Astrocyte (in vitro differentiated cells and primary cell): Measurements from ENCODE around the gene CRLF2.

Experiments
- EZH2 ChIP-seq: IDR thresholded peaks from 2 replicates; pipeline ENCODE4 v1.6.1; 2012; ENCODE audit warnings: mild to moderate bottlenecking, low read length, inconsistent platforms; ENCODE audit not compliant: insufficient read depth
- TF ChIP-seq, protein P1 (sequence below): IDR thresholded peaks from 2 replicates; pipeline ENCODE4 v1.5.1; 2011; ENCODE audit warnings: low read depth, mild to moderate bottlenecking, inconsistent platforms, low read length, moderate library complexity; ENCODE audit not compliant: insufficient read depth

DNA sequence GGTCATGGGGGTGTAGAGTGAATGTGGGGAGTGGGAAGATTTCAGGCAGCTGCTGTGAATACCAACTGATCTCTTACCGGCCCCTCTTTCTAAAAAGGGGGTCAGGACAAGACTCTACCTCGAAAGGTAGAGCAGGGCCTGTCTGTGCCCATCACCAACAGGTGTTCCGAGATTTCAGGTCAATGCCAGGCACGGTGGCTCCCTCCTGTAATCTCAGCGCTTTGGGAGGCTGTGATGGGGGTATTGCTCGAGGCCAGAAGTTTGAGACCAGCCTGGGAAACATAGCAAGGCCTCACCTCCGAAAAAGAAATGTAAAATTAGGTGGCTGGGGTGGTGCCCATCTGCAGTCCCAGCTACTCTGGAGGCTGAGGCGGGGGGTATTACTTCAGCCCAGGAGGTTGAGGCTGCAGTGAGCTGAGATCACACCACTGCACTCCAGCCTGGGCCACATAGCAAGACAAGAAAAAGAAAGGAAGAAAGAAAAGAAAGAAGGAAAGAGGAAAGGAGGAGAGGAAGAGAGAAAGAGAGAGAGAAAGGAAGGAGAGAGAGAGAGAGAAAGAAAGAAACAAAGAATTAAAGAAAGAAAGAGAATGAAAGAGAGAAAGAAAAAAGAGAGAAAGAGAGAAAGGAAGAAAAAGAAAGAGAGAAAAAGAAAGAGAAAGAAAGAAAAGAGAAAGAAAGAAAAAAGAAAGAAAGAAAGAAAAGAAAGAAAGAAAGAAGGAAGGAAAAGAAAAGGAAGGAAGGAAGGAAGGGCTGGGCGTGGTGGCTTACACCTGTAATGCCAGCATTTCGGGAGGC is 50.1 kb downstream of the CRLF2 start:
- TF ChIP-seq EZH2 = no peak
- TF ChIP-seq, protein P1, sequence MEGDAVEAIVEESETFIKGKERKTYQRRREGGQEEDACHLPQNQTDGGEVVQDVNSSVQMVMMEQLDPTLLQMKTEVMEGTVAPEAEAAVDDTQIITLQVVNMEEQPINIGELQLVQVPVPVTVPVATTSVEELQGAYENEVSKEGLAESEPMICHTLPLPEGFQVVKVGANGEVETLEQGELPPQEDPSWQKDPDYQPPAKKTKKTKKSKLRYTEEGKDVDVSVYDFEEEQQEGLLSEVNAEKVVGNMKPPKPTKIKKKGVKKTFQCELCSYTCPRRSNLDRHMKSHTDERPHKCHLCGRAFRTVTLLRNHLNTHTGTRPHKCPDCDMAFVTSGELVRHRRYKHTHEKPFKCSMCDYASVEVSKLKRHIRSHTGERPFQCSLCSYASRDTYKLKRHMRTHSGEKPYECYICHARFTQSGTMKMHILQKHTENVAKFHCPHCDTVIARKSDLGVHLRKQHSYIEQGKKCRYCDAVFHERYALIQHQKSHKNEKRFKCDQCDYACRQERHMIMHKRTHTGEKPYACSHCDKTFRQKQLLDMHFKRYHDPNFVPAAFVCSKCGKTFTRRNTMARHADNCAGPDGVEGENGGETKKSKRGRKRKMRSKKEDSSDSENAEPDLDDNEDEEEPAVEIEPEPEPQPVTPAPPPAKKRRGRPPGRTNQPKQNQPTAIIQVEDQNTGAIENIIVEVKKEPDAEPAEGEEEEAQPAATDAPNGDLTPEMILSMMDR = no peak
